ENCODE data around the gene JMJD8. TPM values are rescaled to one million over a fixed set of nuclear protein-coding genes. Genes with fewer than 3 reads are reported as not detected.

Gene JMJD8
- total and polyA plus RNA-seq, 9 of the 15 experiments (the other 6 are each of a cell fraction or from before 2014, with no cell fraction given), result 1.2 to 50.6 (median 29.3) TPM

- TF ChIP-seq CREBBP (IDR thresholded peaks at IDR 0.05; ENCODE audit: low read depth, low read length) (no peak), PML (IDR thresholded peaks at IDR 0.05; ENCODE audit: low read length) (0 out of 2 replicates have a peak, but pooled peaks have one; percentile 39), NR3C1 (CRISPR knock-in tag; IDR thresholded peaks at IDR 0.05) (no peak; the same call in 1 of the 2 replicates), POLR2AphosphoS2 (IDR thresholded peaks at IDR 0.05; ENCODE audit: low read length) (no peak), GATAD2A (IDR thresholded peaks at IDR 0.05) (no peak), ZNF408 (CRISPR knock-in tag; IDR thresholded peaks at IDR 0.05; ENCODE audit: low read depth) (no peak), ZBTB26 (CRISPR knock-in tag; IDR thresholded peaks at IDR 0.05) (no peak), SLC30A9 (CRISPR knock-in tag; IDR thresholded peaks at IDR 0.05) (no peak), CCAR2 (IDR thresholded peaks at IDR 0.05; ENCODE audit: low read depth, low read length) (no peak), FOXA1 (IDR thresholded peaks at IDR 0.05; ENCODE audit: borderline replicate concordance) (no peak), RHOXF2B (CRISPR knock-in tag; conservative IDR thresholded peaks at IDR 0.05) (no peak), NFIC (IDR thresholded peaks at IDR 0.05) (no peak), HOMEZ (CRISPR knock-in tag; IDR thresholded peaks at IDR 0.05) (no peak), ZBTB49 (CRISPR knock-in tag; IDR thresholded peaks at IDR 0.05; ENCODE audit: borderline replicate concordance) (no peak), ZNF253 (CRISPR knock-in tag; conservative IDR thresholded peaks at IDR 0.05) (no peak), ZNF146 (CRISPR knock-in tag; IDR thresholded peaks at IDR 0.05; ENCODE audit: unreplicated experiment) (no peak), MEIS2 (IDR thresholded peaks at IDR 0.05; ENCODE audit: partially characterized antibody) (no peak), NFYB (IDR thresholded peaks at IDR 0.05; ENCODE audit: extremely low read depth, insufficient read length) (no peak), FOXA3 (CRISPR knock-in tag; conservative IDR thresholded peaks at IDR 0.05 in 1 of 2, IDR thresholded peaks at IDR 0.05 in 1 of 2) (no peak), SREBF2 (CRISPR knock-in tag; IDR thresholded peaks at IDR 0.05) (no peak)
These were observed 36.4 kb upstream of the JMJD8 start (continued) for GRCh38 chr16:720447-720989.

Measured in K562 (cell line).